GM12872 (cell line): ENCODE measurements around the gene LIN28B.

Source experiments
- CTCF ChIP-seq: IDR thresholded peaks from 3 replicates; pipeline ENCODE4 v1.5.1; 2011; ENCODE audit warnings: low read depth, mild to moderate bottlenecking, low read length, moderate library complexity; ENCODE audit not compliant: insufficient read depth

LIN28B gene

DNA sequence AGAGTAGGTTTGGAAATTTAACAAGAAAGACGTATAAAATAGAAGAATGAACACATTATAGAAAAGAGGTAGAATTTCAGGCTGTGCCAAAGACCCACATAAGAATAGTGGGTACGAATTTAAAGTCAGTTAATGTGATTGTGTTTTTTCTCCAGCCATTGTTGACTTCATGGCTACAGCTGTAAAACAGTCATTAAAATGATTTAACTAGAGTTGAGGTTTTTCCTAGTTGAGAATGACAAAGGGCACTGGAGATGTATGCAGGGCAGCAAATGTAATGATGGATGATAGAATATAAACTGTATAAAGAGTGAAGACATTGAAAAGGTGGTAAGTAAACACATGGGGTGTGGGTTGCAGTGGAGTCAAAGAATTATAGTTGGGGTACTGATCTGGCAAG is 72.7 kb downstream of the LIN28B start:
- no peak for TF ChIP-seq CTCF

DNA sequence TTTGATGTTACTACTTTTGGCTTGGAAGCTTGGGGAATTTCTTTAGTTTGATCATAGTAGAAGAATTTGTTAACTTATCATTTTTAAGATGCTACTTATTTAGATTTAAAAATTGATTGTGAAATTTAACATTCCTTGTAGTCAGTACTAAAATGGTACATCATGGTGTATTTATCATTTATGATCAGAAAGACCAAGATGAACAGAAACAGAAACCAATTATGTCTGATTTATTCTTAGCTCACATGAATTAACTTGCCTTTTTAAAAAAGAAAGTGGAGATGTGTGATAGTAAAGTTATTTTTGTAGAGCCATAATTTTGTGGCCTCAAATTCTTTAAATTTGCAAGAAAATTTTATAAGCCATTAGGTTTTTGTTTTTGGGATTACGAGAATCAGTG is 77.6 kb downstream of the LIN28B start:
- no peak for TF ChIP-seq CTCF

- TF ChIP-seq CTCF = no peak
Observed at GRCh38 chr6:105035299-105035698, 78.4 kb downstream of the LIN28B start.

- TF ChIP-seq CTCF = no peak
Observed at GRCh38 chr6:105036351-105036750, 79.4 kb downstream of the LIN28B start.

GRCh38 chr6:105038259-105038658 is 81.4 kb downstream of the LIN28B start:
- no peak for TF ChIP-seq CTCF

DNA sequence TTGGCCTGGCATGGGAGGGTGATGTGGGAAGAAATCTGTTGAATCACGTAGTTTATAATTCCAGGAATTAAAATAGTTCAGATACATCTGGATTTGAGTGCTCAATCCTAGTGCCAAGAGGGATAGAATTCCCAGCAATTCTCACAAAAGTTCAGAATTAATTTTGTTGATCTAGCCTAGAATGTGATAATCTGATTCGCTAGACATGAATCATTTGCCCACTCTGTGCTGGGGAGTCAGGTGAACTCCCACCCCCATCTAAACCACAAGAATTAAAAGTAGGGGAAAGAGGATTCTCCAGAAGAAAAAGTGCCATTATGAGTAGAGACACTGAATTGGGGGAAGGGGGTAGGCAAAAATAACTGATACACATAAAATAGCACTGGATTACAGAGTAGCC is 85.0 kb downstream of the LIN28B start:
- no peak for TF ChIP-seq CTCF

DNA sequence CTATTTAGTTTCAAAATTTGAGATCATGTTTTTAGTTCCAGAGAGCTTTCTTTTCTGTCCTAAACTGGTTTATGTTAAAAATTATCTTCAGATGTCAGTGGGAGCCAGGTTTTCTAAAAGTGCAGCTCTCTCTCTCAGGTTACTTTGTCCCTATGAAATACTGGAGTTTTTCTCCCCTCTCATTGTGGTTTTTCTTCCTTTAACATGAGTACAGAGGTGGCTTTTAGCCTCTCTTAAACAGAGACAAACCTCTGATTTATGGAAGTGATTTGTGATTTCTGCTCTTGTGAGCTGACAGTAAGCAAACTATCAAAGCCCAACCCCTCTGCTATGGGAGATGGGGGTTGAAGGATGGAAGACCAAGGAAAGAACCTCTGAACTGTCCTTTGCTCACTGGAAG is 85.7 kb downstream of the LIN28B start:
- no peak for TF ChIP-seq CTCF

DNA sequence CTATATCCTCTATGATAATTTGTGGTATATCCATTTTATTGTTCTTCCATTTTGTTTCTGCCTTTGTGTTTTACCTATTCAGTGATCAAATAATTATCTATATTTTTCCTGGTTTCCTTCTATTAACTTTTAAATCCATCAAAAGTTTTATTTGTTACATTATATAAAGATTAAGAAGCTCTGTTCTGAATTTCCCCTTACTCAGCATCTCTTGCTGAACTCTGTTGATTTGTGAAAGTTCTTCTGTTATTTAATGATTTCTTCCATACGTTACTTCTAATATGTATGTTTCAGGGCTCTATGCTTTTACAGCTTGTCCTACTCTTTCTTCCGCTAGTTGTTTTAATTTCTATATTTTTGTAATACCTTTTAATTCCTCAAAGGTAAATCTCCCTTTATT is 87.1 kb downstream of the LIN28B start:
- no peak for TF ChIP-seq CTCF
